Mesothelial cell of epicardium (in vitro differentiated cells): ENCODE measurements around the gene OR52B6. TPM values are rescaled to one million over a fixed set of nuclear protein-coding genes. Genes with fewer than 3 reads are reported as not detected.

Source experiments
- DNase-seq, 2 experiments: peaks; one replicate each; pipeline ENCODE4 v3.0.0; 2021; ENCODE audit warnings: low spot score in 2 of 2; ENCODE audit not compliant: unreplicated experiment in 2 of 2
- H3K27ac Mint-ChIP-seq: 2 replicates; pipeline ENCODE4 v1.8.0; 2021; ENCODE audit warnings: mixed read lengths
- H3K27me3 Mint-ChIP-seq: 2 replicates; pipeline ENCODE4 v1.8.0; 2021; ENCODE audit warnings: low read depth, mixed read lengths
- H3K36me3 Mint-ChIP-seq: 2 replicates; pipeline ENCODE4 v1.8.0; 2021; ENCODE audit warnings: mixed read lengths
- H3K4me1 Mint-ChIP-seq: 2 replicates; pipeline ENCODE4 v1.8.0; 2021; ENCODE audit warnings: mixed read lengths
- H3K4me3 Mint-ChIP-seq: 2 replicates; pipeline ENCODE4 v1.8.0; 2021; ENCODE audit warnings: mild to moderate bottlenecking, moderate library complexity, mixed read lengths
- H3K9me3 Mint-ChIP-seq: 2 replicates; pipeline ENCODE4 v1.8.0; 2021; ENCODE audit warnings: mixed read lengths
- CTCF ChIP-seq: fragments of 200-600 bp; sonication (generic); IDR thresholded peaks from one replicate; pipeline ENCODE4 v1.5.0; 2021; ENCODE audit warnings: antibody characterized with exemption; ENCODE audit not compliant: unreplicated experiment
- total RNA-seq: library from RNA; stranded (reverse); gene quantifications from 3 replicates; pipeline ENCODE4 v1.2.1, GENCODE V29; 2021

Gene OR52B6
- total RNA-seq, 1 donor from 2014 or later: not detected

GRCh38 chr11:5556596-5557188 lies 24.0 kb upstream of the OR52B6 start:
- H3K36me3 Mint-ChIP-seq: no peaks in the 10 kb centered on the region
- no peak for TF ChIP-seq CTCF
- H3K27me3 Mint-ChIP-seq: peaks cover 16% of the 10 kb centered on the region
- DNase-seq: no peak
- H3K4me3 Mint-ChIP-seq: no peak overlapping the region
- H3K9me3 Mint-ChIP-seq: no peaks in the 10 kb centered on the region
- H3K27ac Mint-ChIP-seq: no peak overlapping the region
- H3K4me1 Mint-ChIP-seq: no peaks in the 10 kb centered on the region

- Mint-ChIP-seq H3K27me3 (peaks cover 16% of the 10 kb centered on the region), H3K4me1 (no peaks in the 10 kb centered on the region), H3K4me3 (no peak overlapping the region), H3K36me3 (no peaks in the 10 kb centered on the region), H3K9me3 (no peaks in the 10 kb centered on the region), H3K27ac (no peak overlapping the region)
- no peak for TF ChIP-seq CTCF
- DNase-seq: no peak
Observed at GRCh38 chr11:5557751-5558150, 22.9 kb upstream of the OR52B6 start.

- no peaks in the 10 kb centered on the region for H3K4me1 Mint-ChIP-seq
- no peaks in the 10 kb centered on the region for H3K27me3 Mint-ChIP-seq
- DNase-seq: no peak
- H3K4me3 Mint-ChIP-seq: no peak overlapping the region
- no peak overlapping the region for H3K27ac Mint-ChIP-seq
- H3K9me3 Mint-ChIP-seq: no peaks in the 10 kb centered on the region
- no peaks in the 10 kb centered on the region for H3K36me3 Mint-ChIP-seq
- TF ChIP-seq CTCF: no peak
Observed at GRCh38 chr11:5564259-5565019, 16.2 kb upstream of the OR52B6 start.

GRCh38 chr11:5574654-5575053 lies 6.0 kb upstream of the OR52B6 start:
- Mint-ChIP-seq H3K27me3 (no peaks in the 10 kb centered on the region), H3K9me3 (no peaks in the 10 kb centered on the region), H3K27ac (no peak overlapping the region), H3K36me3 (no peaks in the 10 kb centered on the region), H3K4me1 (no peaks in the 10 kb centered on the region), H3K4me3 (no peak overlapping the region)
- no peak for TF ChIP-seq CTCF
- no peak for DNase-seq

GRCh38 chr11:5575152-5575551 lies 5.5 kb upstream of the OR52B6 start:
- H3K4me1 Mint-ChIP-seq: no peaks in the 10 kb centered on the region
- no peak for DNase-seq
- no peak for TF ChIP-seq CTCF
- no peak overlapping the region for H3K4me3 Mint-ChIP-seq
- no peaks in the 10 kb centered on the region for H3K27me3 Mint-ChIP-seq
- H3K9me3 Mint-ChIP-seq: no peaks in the 10 kb centered on the region
- no peak overlapping the region for H3K27ac Mint-ChIP-seq
- H3K36me3 Mint-ChIP-seq: no peaks in the 10 kb centered on the region
